HG03442 (cell line): ENCODE results near the gene ZMYM5.
"Not testable (repeated sequence)": the region's sequence is repeated elsewhere in the genome, so short reads cannot be mapped to it uniquely, and the experiment has no call there.

ENCODE experiments used
- ATAC-seq: cut with Tn5 transposase; IDR thresholded peaks from one replicate; pipeline ENCODE4 v1.9.1; 2021; ENCODE audit warnings: mild to moderate bottlenecking, moderate library complexity; ENCODE audit not compliant: unreplicated experiment

ZMYM5 gene

DNA sequence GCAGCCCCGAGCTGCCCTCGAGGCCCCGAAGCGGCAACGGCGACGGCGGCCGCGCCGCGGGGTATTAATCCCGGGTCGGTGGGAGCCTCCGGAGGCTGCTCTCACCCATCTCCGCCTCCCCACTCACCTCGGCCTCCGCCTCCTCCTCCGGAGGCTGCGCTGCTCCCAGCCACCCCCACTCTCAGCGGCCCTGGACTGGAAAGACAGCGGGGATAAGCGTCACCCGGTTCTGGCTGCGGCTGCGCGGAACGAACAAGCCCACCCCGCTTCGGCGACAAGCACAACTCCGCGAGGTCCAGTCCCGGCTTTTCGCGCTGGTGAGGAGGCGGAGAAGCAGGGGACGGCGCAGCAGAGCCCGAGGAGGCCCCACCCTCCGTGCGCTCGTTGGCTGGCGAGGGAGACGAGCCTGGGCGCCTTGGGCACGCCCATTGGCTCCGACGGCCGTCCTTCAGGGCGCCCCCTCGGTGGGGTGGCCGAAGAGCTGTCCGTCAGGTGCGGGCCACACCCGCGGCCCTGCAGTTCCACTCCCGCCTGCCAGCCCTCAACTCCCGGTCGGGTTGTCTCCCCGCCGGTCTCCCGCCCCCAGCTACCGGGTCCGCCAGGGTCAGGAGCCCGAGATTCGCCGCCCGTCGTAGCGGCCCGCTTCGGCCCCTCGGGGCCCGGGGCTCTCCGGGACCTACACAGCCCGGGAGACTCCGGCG, at the start of gene ZMYM5:
Gene ZMYM5 (minus strand): TSS at position 327 of the 701 bp plus-strand sequence. CDS start 11,469 bp downstream, outside the sequence.
- ATAC-seq = peak; percentile 82

DNA sequence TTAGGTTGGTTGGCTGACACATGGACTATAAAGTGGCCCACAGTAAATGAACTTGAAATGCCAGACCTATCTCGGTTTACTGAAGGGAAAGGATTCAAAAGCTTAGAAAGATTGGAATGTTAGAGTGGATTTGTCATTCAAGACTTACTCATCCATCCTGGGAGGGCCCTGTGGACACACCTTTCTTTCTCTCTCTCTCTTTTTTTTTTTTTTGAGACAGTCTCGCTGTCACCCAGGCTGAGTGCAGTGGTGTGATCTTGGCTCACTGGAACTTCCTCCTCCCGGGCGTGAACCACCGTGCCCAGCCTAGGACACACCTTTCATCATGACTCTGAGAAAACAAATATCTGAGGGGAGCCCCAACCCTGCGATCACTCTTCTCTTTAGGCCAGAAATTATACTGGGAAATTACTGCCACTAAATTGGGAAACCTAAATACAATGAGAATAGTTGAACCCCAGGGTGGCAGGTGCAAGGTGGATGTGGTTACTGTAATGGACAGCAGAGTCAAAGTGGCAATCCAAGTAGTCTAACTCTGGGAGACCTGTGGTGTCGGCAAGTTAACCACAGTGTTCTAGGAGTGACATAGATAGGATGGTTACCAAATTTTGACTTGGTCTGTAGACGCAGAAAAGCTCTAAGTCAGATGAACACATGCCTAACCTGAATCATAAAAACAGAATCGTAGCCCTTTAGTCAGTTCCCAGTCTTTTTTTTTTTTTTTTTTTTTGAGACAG, 47.1 kb upstream of the ZMYM5 start:
- ATAC-seq = no peak

DNA sequence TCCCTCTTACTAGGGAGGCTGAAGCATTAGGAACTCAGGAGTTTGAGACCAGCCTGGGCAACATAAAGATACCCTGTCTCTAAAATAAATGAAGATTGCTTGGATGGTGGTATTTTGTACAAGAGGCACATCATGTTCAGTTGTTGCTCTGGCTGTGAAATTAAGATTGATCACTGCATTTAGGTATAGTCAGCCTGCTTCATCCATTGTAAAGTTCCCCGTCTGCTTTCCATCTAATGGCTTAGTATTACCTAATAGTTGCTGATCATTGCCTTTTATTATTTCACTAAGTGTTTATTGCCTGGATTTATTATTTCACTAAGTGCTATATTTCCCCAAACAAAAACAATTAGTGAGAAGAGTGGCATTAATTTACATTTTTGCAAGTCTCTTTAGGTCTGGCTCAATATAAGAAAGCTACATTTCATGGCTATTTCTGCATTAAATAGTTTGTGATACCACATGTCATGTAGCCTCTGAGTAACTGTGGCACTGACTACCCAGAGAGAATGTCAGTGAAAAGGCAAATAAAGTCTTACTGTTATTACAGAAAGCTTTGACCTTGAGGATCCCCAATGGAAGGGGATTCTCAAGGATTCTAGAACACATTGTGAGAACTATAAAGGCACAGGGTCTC, 45.0 kb upstream of the ZMYM5 start:
- ATAC-seq = no peak

DNA sequence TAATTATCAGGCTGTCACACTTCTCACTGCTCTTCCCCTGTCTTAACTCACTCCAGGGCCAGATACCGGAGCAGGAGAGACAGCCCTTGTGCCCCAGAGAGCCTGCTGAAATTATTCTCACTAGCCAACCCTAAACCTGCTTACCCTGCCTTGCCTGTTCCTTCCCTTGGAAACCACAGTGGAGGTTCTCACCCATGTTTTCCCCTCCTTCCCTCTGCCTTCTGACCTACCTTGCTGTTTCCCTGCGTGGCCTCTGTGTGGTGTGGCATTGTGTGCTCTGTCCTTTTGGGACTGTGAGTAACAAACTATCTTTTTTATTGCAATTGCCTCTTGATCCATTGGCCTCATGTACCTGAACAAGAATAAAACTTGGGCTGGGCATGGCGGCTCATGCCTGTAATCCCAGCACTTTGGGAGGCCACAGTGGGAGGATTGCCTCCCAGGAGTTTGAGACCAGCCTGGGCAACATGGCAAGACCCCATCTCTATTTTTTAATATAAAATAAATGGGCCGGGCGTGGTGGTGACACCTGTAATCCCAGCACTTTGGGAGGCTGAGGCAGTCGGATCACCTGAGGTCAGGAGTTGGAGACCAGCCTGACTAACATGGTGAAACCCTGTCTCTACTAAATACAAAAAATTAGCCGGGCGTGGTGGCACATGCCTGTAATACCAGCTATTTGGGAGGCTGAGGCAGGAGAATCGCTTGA, 42.2 kb upstream of the ZMYM5 start:
- ATAC-seq = not testable (repeated sequence)

DNA sequence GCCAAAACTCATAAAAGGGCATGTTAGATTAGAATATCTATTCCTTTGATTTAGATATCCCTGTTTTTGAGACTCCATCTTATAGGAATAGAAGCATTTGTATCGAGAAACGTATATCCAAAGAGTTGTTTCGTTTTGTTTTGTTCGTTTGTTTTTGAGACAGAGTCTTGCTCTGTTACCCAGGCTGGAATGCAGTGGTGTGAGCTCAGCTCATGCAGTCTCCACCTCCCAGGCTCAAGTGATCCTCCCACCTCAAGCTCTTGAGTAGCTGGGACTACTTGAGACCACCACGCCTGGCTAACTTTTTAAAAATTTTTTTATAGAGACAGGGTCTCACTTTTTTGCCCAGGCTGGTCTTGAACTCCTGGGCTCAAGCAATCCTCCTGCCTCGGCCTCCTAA, 26.6 kb upstream of the ZMYM5 start:
- no peak for ATAC-seq

DNA sequence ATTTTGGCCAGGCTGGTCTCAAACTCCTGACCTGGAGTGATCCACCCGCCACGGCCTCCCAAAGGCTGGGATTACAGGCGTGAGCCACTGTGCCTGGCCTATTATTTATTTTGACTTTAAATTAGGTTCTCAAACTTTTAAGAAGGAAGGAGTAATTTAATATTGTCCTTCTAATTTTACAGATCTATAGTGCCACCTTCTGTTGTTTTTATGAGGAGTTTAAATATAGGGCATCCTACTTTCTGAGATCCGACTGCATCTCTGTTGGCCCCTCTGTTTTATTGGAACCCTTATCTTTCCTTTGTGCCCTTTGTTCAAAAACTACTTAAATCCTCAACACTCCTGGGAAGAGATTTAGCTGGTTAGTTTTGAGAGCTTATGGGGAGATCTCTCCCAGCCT, 25.4 kb upstream of the ZMYM5 start:
- no peak for ATAC-seq

DNA sequence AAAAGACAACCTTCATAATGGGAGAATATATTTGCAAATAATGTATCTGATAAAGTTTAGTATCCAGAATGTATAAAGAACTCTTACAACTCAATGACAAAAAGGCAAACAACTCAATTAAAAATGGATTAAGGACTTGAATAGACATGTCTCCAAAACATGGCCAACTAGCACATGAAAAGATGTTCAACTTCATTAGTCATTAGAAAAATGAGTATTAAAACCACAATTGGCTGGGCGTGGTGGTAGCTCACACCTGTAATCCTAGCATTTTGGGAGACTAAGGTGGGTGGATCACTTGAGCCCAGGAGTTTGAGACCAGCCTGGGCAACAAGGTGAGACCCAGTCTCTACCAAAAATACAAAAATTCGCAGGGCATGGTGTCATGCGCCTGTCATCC, 18.8 kb upstream of the ZMYM5 start:
- no peak for ATAC-seq

DNA sequence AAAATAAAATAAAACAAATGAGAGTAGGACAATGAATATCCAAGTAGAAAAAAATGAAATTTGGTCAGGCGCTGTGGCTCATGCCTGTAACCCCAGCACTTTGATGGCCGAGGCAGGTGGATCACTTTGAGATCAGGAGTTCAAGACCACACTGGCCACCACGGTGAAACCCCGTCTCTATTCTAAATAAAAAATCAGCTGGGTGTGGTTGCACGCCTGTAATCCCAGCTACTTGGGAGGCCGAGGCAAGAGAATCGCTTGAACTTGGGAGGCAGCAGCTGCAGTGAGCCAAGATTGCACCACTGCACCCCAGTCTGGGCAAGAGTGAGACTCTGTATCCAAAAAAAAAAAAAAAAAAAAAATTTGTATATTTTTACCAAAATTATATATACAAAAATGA, 18.2 kb upstream of the ZMYM5 start:
- no peak for ATAC-seq

DNA sequence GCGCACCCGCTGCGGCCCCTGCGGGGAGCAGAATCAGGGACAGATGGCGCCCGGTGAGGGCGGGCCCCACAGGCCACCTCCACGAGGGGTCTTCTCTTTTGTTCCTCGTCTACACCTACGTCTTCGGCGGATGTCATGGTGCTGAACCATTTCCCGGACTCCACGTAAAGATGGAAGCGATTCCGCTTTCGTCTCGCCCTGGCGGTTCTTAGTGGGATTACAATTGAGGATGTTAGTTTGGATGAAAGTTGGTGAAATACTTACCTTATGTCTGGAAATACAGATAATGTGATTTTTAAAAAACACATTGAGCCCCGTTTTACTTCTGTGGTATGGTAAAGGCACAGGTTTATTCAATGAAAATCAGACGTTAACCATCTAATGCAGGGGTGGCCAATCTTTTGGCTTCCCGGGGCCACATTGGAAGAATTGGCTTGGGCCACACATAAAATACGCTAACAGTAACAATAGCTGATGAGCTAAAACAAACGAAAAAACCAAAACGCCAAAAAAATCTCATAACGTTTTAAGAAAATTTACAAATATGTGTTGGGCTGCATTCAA, 1.4 kb upstream of the ZMYM5 start:
- peak; percentile 0 for ATAC-seq

DNA sequence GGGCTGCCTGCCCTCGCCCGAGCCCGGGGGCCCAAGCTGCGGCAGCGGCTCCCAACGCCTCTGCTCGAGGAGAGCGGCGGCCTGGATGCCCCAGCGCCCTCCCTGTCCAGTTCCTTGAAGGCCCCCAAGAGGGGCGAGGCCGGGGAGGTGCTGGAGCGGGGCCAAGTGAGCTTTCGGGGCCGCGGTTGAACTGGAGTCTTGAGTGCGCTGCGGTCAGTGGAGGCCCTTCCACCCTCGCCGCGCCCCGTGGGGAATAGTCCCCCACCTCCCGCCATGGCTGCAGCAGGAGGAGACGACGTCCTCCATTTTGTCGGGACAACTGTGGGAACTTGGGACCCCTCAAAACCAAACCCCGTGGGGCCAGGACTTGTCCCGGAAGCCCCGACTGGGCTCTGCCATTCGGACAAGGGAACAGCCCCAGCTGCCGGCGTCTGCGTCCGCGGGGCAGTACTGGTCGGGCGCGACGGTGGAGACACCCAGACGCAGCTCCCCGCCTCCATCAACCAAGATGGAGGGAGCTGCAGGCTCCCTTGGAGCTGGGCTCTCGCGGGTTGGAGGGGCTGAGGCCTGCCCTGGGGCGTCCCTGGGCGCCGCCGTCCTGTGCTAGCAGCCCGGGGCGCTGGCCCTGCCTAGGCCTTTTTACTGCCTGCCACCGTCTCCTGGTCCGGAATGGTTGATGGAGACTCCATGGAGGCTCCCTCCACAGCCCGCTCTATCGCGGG, 736 bp upstream of the ZMYM5 start:
- ATAC-seq = peak; percentile 25

DNA sequence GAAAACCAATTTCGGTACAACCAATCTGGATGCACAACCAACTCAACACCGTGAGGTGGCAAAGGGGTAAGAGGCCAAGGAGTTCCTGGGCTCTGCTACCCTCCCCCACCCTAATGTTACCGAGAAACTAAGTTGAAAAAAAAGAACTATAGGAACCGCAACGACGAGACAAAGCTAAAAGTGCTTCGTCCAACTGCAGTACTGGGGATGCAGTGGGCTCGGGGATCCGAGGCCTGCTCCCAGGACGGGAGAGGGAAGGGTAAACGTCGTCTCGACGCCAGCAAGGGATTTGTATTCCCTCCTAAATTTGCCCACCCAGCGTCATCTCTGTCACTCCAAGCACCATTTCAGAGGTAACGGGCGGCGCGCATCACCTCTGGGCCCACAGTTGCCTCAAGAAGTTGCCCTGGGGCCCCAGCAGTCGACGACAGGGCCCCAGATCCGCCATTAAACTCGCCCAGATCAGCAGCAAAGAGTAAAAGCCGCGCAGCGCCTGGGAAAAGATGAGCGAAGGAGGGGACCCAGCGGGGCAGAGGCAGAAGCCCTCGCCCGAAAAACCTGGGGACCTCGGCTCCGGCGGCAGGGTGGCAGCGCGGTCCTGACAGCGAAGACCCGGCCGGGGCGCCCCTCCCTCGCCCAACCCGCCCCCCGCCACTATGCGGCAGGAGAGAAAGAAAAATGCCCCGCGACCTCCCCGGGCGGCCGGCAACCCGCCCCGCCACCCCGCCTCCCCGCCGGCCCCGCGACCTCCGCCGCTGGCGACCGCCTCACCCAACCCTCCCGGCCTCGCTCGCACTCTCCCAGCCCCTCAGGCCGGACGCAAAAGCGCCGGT, 752 bp downstream of the ZMYM5 start:
- no peak for ATAC-seq

DNA sequence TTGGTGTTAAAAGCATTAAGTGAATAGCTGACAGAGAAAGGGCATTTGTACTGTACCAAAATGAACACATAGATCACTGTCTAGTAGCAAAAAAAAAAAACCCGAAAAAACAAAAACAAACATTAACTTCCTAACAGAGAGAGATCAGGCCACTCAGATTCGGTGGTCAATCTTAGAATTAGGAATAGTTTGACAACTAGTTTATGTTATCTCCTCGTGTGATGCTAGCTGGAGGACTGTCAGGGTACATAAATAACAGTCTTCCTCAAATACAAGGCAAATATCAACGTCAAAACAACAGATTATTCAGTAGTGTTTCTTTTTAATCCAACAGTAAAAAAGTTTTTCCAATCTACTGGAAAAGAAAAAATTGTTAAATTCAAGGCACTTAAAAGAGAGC, 1.7 kb downstream of the ZMYM5 start:
- no peak for ATAC-seq

DNA sequence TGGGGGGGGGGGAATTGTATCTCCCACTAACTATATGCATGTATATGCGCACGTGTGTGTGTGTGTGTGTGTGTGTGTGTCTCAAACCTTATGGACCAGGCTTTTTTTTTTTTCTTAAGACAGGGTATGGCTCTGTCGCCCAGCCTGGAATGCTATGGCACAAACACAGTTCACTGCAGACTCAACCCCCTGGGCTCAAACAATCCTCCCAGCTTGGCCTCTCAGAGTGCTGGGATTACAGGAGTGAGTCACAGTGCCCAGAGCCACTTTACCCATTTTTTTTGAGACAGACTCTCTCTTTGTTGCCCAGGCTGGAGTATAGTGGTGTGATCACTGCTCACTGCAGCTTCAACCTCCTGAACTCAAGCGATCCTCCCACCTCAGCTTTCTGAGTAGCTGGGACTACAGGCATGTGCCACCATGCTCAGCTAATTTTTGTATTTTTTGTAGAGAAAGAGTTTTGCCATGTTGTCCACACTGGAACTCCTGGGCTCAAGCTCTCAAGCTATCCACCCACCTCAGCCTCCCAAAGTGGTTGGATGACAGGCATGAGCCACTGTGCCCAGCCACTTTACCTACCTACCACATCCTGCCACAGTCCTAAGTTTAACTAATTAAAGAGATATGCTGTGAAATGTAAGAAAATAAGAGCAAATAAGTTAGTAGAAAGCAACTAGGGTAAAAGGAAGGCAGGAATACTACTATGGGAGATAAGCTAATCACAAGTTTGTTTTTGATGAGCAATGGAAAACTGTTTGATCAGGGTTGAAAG, 2.4 kb downstream of the ZMYM5 start:
- no peak for ATAC-seq

DNA sequence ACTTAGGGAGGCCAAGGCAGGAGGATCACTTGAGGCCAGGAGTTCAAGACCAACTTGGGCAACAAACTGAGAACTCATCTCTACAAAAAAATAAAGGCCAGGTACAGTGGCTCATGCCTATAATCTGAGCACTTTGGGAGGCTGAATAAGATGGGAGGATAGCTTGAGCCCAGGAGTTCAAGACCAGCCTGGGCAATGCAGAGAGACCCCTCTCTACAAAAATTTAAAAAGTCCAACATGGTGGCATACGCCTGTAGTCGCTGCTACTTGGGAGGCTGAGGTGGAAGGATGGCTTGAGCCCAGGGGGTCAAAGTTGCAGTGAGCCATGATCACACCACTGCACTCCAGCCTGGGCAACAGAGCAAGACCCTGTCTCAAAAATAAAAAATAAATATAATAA, 5.8 kb downstream of the ZMYM5 start:
- ATAC-seq = not testable (repeated sequence)

DNA sequence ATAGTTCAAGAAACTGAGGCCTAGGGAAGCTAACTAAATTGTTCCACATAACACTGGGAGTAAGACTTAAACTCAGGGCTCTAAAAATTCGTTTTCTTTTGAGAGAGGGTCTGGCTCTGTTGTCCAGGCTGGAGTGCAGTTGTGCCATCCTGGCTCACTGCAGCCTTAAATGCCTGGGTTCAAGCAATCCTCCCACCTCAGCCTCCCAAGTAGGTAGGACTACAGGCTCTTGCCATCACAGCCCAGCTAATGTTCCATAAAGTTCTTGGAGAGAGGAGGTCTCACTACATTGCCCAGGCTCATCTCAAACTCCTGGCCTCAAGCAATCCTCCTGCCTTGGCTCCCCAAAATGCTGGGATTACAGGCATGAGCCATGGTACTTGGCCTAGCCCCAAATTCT, 10.7 kb downstream of the ZMYM5 start:
- no peak for ATAC-seq

DNA sequence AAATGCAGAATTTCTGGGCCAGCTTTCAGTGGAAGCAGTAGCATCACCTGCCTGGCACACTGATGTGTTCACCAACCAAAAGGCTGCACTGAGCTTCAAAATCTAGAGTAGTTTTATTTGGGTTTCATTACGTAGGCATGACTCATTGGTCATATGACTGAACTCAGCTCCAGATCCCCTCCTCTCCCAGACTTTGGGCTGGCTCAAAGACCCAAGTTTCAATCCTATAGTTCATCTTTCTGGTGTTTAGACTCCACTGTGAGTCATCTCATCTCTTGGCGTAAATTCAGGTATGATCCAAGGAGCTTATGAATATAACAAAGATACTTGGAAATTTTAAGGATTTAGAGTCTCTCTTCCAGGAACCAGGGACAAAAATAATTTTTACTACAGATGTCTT, 17.7 kb downstream of the ZMYM5 start:
- no peak for ATAC-seq

DNA sequence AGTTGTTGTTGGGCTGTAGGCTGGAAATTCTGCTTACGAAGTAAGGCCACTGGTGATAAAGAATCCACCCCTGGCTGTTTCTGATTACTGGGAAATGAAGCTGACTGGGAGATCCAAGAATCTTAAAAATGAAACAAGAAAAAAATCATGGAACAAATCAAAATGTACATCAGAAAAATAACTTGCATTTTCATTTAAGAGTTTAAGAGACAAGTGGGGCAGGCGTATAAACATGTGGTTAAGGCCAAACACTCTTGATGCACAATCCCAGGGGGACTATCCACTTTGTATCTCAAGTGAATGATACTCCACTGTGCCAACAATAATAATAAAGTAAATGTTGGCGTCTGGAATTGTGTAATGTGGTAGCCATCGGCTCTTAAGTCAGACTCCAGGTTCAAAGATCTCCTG, 24.6 kb downstream of the ZMYM5 start:
- ATAC-seq = no peak

DNA sequence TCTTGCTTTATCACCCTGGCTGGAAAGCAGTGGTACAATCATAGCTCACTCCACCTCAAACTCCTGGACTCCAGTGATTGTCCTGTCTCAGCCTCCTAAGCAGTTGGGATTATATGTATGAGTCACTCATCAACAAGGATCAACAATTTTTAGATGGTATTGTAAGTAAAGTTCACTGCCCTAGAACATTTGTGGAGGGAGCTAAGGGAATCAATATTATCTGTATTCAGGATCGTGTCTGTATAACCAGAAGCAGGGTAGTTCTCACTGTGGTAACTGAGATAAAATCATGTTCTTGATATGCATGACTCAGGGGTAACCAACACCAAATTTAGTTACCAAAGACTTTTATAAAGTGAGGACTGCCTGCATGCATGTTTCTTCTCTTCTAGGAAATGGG, 27.0 kb downstream of the ZMYM5 start:
- ATAC-seq = no peak

DNA sequence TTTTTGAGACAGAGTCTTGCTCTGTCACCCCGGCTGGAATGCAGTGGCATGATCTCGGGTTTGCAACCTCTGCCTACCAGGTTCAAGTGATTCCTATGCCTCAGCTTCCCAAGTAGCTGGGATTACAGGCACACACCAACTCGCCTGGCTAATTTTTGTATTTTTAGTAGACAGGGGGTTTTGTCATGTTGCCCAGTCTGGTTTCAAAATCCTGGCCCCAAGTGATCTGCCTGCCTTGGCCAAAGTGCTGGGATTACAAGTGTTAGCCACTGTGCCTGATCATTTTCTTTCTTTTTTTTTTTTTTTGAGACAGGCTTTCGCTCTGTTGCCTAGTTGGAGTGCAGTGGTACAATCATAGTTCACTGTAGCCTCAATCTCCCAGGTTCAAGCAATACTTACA, 28.7 kb downstream of the ZMYM5 start:
- ATAC-seq = no peak
